Psoas muscle (tissue), 8 donors: Measurements from ENCODE around the gene RPL27A. TPM values are rescaled to one million over a fixed set of nuclear protein-coding genes. Genes with fewer than 3 reads are reported as not detected.

Source experiments
- ATAC-seq, 4 donors: fragments of 200-7000 bp; cut with Tn5 transposase; one replicate each; pipeline ENCODE4 v1.9.1; 2020; ENCODE audit warnings: moderate library complexity in 3 of 4, mild to moderate bottlenecking in 2 of 4
- DNase-seq, 2 donors: peaks; one replicate each; pipeline ENCODE4 v3.0.0-alpha.2; 2020
- H3K27ac ChIP-seq: fragments of 200-600 bp; one replicate; pipeline ENCODE4 v1.8.0; 2022
- H3K27me3 ChIP-seq, 3 donors: fragments of 200-600 bp in 1 of 3; one replicate each; pipeline versions ENCODE4 v1.6.1 to v1.8.0; 2013 to 2022; ENCODE audit warnings: low read length in 2 of 3, mild to moderate bottlenecking in 2 of 3, moderate library complexity in 1 of 3; ENCODE audit not compliant: insufficient read depth in 3 of 3
- H3K36me3 ChIP-seq, 2 donors: fragments of 200-600 bp in 1 of 2; one replicate each; pipeline versions ENCODE4 v1.6.1 to v1.8.0; 2013 to 2022; ENCODE audit warnings: low read depth in 1 of 2, mild to moderate bottlenecking in 1 of 2, moderate library complexity in 1 of 2; ENCODE audit not compliant: insufficient read depth in 1 of 2
- H3K4me1 ChIP-seq: fragments of 200-600 bp; one replicate; pipeline ENCODE4 v1.8.0; 2022
- H3K4me3 ChIP-seq: fragments of 200-600 bp; one replicate; pipeline ENCODE4 v1.8.0; 2022; ENCODE audit warnings: mild to moderate bottlenecking
- H3K9me3 ChIP-seq: fragments of 200-600 bp; one replicate; pipeline ENCODE4 v1.8.0; 2022
- CTCF ChIP-seq: fragments of 200-600 bp; IDR thresholded peaks from one replicate; pipeline ENCODE4 v1.8.0; 2022; ENCODE audit warnings: antibody characterized with exemption
- WGBS, 3 donors: extraction: QIAGEN DNeasy Blood & Tissue Kit; methylation state at CpG; one replicate each; pipeline versions ENCODE4 v1.1.6 to v1.1.7; 2013; 5-methylcytosine and 5-hydroxymethylcytosine counted together
- intact Hi-C, 2 donors: fragments of 100-400 bp; cut with DNase I; formaldehyde crosslinking; loops; one replicate each; pipeline versions ENCODE4 v1.11.0 to v1.14.2; 2022
- polyA plus RNA-seq, 3 donors: library from polyadenylated mRNA; stranded (reverse); fragments of 200-250 nt; gene quantifications; one replicate each; pipeline ENCODE4 v1.2.3, GENCODE V29; 2013
- total RNA-seq, 4 donors: library from RNA; stranded (reverse); fragmentation: NEBNext Ultra II Directional in 2 of 4; extraction: Animal tissue kit (Norgen Biotek cat#: 25700) in 2 of 4; gene quantifications; one replicate each; pipeline versions ENCODE4 v1.2.1 to v1.2.4, GENCODE V29; 2021 to 2023
- donor health status: healthy with polysubstance abuse.
- donor health status: DM: no; HTN: no; CAD: no; lungs with moderate emphysema.
- donor health status: Bipolar disorder and iron deficiency.
- donor health status: healthy.
- donor health status: DM: yes; HTN: yes; CAD: no.
- donor health status: DM: no; HTN: no; CAD: no.
- donor health status: DM: no; HTN: no; CAD: no.
- donor health status: DM: yes; HTN: yes; CAD: no.

RPL27A gene
- total and polyA plus RNA-seq, 7 donors, result 308 to 2,060 (median 673) TPM

- Histone ChIP-seq H3K36me3 (peaks cover 0 to 38% of the 10 kb centered on the region in 2 donors), H3K9me3 (no peaks in the 10 kb centered on the region), H3K27ac (peak overlapping the region; percentile 60), H3K4me3 (no peak overlapping the region), H3K27me3 (no peaks in the 10 kb centered on the region), H3K4me1 (no peaks in the 10 kb centered on the region)
- 30 to 54% (median 51%) methylated on average over 4 of the region's 4 CpGs for WGBS, 3 donors
- peak; percentile 47 to 55 for DNase-seq
- intact Hi-C loops, result no loop called here
- peak; percentile 60 to 84 (median 82) for ATAC-seq
- TF ChIP-seq CTCF, result no peak
These were observed 11.4 kb upstream of the RPL27A start for GRCh38 chr11:8671193-8671612.

- Histone ChIP-seq H3K4me3 (no peak overlapping the region), H3K9me3 (no peaks in the 10 kb centered on the region), H3K27me3 (no peaks in the 10 kb centered on the region), H3K4me1 (no peaks in the 10 kb centered on the region), H3K27ac (peak overlapping the region; percentile 60), H3K36me3 (peaks cover 0 to 39% of the 10 kb centered on the region in 2 donors)
- intact Hi-C loops, result no loop called here
- WGBS, 3 donors, result 0 to 27% (median 0%) methylated on average over 1 of the region's 1 CpG
- TF ChIP-seq CTCF, result no peak
- ATAC-seq (peak in 3 of 4 donors; percentile 26 to 48 (median 45)), DNase-seq (no peak)
These were observed 10.9 kb upstream of the RPL27A start for GRCh38 chr11:8671651-8672062.

GRCh38 chr11:8672346-8672745 lies 10.2 kb upstream of the RPL27A start:
- 93 to 96% (median 95%) methylated on average over 2 of the region's 2 CpGs for WGBS, 3 donors
- no peak for ATAC-seq

GRCh38 chr11:8674859-8675258 lies 7.7 kb upstream of the RPL27A start:
- intact Hi-C loops, result no loop called here
- Histone ChIP-seq H3K4me3 (no peak overlapping the region), H3K36me3 (peaks cover 0 to 47% of the 10 kb centered on the region in 2 donors), H3K9me3 (no peaks in the 10 kb centered on the region), H3K27me3 (no peaks in the 10 kb centered on the region), H3K27ac (no peak overlapping the region), H3K4me1 (no peaks in the 10 kb centered on the region)
- WGBS, 3 donors, result 73 to 82% (median 79%) methylated on average over 2 of the region's 2 CpGs
- no peak for TF ChIP-seq CTCF
- no peak for DNase-seq
- no peak for ATAC-seq

More at GRCh38 chr11:8672346-8672745, 10.2 kb upstream of the RPL27A start:
- Histone ChIP-seq H3K4me3 (no peak overlapping the region), H3K27me3 (no peaks in the 10 kb centered on the region), H3K27ac (peak overlapping the region; percentile 60), H3K4me1 (no peaks in the 10 kb centered on the region), H3K9me3 (no peaks in the 10 kb centered on the region), H3K36me3 (peaks cover 0 to 42% of the 10 kb centered on the region in 2 donors)
- no peak for TF ChIP-seq CTCF
- intact Hi-C loops, result no loop called here
- no peak for DNase-seq

GRCh38 chr11:8676458-8676857 lies 6.1 kb upstream of the RPL27A start:
- peaks cover 0 to 31% of the 10 kb centered on the region in 2 donors for H3K36me3 ChIP-seq
- TF ChIP-seq CTCF, result no peak
- 81 to 97% (median 95%) methylated on average over 1 of the region's 1 CpG for whole genome bisulfite sequencing, 3 donors
- H3K9me3 ChIP-seq, result no peaks in the 10 kb centered on the region
- H3K27ac ChIP-seq, result no peak overlapping the region
- peaks cover 1% of the 10 kb centered on the region for H3K4me1 ChIP-seq
- no peak overlapping the region for H3K4me3 ChIP-seq
- ATAC-seq (no peak), DNase-seq (no peak)
- H3K27me3 ChIP-seq, result no peaks in the 10 kb centered on the region
- intact Hi-C loops, result no loop called here
